Rectal smooth muscle tissue (tissue), 1 donor: Measurements from ENCODE around the gene OR2L3.

Source experiments
- H3K27ac ChIP-seq: one replicate; pipeline ENCODE4 v1.7.0; 2013; ENCODE audit warnings: low read depth, low read length, inconsistent platforms
- H3K27me3 ChIP-seq: one replicate; pipeline ENCODE4 v1.7.0; 2013; ENCODE audit warnings: low read length; ENCODE audit not compliant: control insufficient read depth, insufficient read depth
- H3K36me3 ChIP-seq: one replicate; pipeline ENCODE4 v1.7.0; 2013; ENCODE audit warnings: low read length; ENCODE audit not compliant: control insufficient read depth, insufficient read depth
- H3K4me1 ChIP-seq: one replicate; pipeline ENCODE4 v1.7.0; 2013; ENCODE audit warnings: low read length; ENCODE audit not compliant: control insufficient read depth, insufficient read depth
- H3K4me3 ChIP-seq: one replicate; pipeline ENCODE4 v1.7.0; 2013; ENCODE audit warnings: low read length
- H3K9ac ChIP-seq: one replicate; pipeline ENCODE4 v1.7.0; 2013; ENCODE audit warnings: low read length

OR2L3 gene

GRCh38 chr1:248046536-248046935 is at the start of gene OR2L3:
TSS of gene OR2L3 (plus strand) at chr1:248046836. CDS start at chr1:248060682, 13,846 bp downstream.
- Histone ChIP-seq H3K9ac (no peak within 1 kb of the TSS), H3K4me1 (no peaks in the 10 kb centered on the region), H3K4me3 (no peak within 1 kb of the TSS), H3K27ac (no peak within 1 kb of the TSS), H3K36me3 (no peaks in the 10 kb centered on the region), H3K27me3 (no peaks in the 10 kb centered on the region)

- no peaks in the 10 kb centered on the region for H3K36me3 ChIP-seq
- no peak overlapping the region for H3K27ac ChIP-seq
- no peaks in the 10 kb centered on the region for H3K4me1 ChIP-seq
- no peaks in the 10 kb centered on the region for H3K27me3 ChIP-seq
- no peak overlapping the region for H3K9ac ChIP-seq
- H3K4me3 ChIP-seq: no peak overlapping the region
Observed at GRCh38 chr1:247998811-247999210, 47.8 kb upstream of the OR2L3 start.

DNA sequence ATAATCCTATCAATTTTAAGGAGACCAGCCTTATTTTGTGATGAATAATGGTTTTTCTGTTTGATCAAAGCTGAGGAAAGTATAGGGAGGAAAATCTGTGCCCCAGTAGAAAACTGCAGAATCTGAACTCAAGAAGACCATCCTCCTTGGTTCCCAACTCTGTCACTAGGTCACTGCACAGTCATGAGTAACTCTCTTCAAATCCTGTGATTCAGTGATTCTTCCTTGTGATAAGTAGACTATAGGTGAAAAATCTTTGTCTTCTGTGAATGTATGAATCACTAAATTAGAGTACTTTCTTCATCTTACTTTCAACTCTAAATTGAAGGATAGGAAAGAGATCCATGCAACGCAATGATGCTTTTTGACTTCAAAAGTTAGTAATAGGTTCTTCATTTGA is 46.5 kb upstream of the OR2L3 start:
- H3K27me3 ChIP-seq: no peaks in the 10 kb centered on the region
- H3K4me3 ChIP-seq: no peak overlapping the region
- no peaks in the 10 kb centered on the region for H3K4me1 ChIP-seq
- no peak overlapping the region for H3K9ac ChIP-seq
- H3K36me3 ChIP-seq: no peaks in the 10 kb centered on the region
- H3K27ac ChIP-seq: no peak overlapping the region

DNA sequence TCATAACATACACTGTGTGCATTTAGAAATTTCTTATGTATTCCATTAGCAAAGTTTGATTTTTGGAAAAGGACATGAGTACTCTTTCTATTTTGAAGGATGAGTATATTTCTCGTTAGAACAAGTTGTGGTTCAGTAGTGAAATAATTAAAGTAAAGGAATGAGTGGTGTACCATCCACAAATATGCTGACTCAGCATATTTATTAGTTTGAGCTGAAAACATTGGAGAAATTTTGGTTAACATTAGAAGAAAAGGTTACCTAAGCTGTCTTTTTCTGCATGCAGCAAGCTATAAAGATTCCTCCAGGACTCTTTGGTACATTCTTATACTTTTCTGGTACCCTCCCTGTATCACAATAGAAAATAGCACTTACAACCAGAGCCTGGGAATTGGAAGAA is 38.9 kb upstream of the OR2L3 start:
- H3K4me1 ChIP-seq: no peaks in the 10 kb centered on the region
- H3K27me3 ChIP-seq: no peaks in the 10 kb centered on the region
- H3K4me3 ChIP-seq: no peak overlapping the region
- H3K36me3 ChIP-seq: no peaks in the 10 kb centered on the region
- no peak overlapping the region for H3K9ac ChIP-seq
- no peak overlapping the region for H3K27ac ChIP-seq

DNA sequence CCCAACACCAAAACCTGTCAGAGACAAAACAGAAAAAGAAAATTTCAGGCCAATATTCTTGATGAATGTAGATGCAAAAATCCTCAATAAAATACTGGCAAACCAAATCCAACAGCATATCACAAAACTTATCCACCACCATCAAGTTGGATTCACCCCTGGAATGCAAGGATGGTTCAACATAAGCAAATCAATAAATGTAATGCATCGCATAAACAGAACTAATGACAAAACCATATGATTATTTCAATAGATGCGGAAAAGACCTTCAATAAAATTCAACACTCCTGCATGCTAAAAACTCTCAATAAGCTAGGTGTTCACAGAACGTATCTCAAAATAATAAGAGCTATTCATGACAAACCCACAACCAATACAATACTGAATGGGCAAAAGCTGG is 37.0 kb upstream of the OR2L3 start:
- Histone ChIP-seq H3K9ac (no peak overlapping the region), H3K27ac (no peak overlapping the region), H3K27me3 (no peaks in the 10 kb centered on the region), H3K4me1 (no peaks in the 10 kb centered on the region), H3K4me3 (no peak overlapping the region), H3K36me3 (no peaks in the 10 kb centered on the region)

DNA sequence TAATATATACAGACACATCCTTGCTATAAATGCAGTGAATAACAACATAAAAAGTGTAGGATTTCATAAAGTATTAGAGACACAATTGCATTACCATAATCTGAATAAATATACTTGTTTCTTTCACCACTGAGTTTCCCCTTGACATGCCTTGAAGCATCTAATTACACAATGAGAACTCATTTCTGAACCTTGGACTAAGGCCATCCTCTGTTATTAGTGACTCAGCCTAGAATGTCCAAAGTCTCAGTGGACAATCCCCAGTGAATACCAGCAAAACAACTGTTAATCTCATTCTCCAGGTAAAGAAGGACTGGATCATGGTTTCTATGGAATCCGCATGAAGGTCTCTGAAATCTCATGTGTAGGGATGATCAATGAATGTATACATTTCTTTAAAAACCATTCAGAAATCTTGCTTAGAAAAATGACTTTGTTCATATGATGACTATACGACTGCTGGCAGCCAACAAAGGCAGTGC is 33.4 kb upstream of the OR2L3 start, which contains the start of gene OR2L5:
Gene OR2L5 (plus strand): TSS at position 432 of the 482 bp plus-strand sequence. CDS start 8,288 bp downstream, outside the sequence.
- H3K9ac ChIP-seq: no peak within 1 kb of the TSS
- no peaks in the 10 kb centered on the region for H3K27me3 ChIP-seq
- no peaks in the 10 kb centered on the region for H3K4me1 ChIP-seq
- H3K27ac ChIP-seq: no peak within 1 kb of the TSS
- H3K36me3 ChIP-seq: no peaks in the 10 kb centered on the region
- H3K4me3 ChIP-seq: no peak within 1 kb of the TSS

DNA sequence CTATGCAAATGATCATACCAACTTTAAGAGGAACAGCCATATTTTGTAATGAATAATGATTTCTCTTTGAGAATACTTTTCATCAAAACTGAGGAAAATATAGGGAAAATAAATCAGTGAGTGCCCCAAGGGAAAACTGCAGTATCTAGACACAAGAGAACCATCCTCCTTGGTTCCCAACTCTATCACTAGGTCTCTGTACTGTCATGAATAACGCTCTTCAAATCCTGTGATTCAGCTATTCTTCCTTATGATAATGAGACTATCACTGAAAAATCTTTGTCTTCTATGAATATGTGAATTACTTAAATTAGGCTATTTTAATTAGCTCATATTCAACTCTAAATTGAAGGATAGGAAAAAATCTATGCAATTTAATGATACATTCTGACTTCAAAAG is 30.8 kb upstream of the OR2L3 start:
- Histone ChIP-seq H3K27ac (no peak overlapping the region), H3K4me1 (no peaks in the 10 kb centered on the region), H3K4me3 (no peak overlapping the region), H3K27me3 (no peaks in the 10 kb centered on the region), H3K9ac (no peak overlapping the region), H3K36me3 (no peaks in the 10 kb centered on the region)

DNA sequence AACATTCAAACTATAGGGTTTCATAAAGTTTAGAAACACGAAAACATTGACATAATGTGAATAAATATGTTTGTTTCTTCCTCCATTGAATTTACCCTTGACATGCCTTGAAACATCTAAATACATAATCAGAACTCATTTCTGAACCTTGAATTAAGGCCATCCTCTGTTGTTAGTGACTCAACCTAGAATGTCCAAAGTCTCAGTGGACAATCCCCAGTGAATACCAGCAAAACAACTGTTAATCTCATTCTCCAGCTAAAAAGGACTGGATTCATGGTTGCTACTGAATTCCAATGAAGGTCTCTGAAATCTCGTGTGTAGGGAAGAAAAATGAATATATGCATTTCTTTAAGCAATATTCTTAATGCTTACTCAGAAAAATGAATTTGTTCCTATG is 16.9 kb upstream of the OR2L3 start, which contains the start of gene OR2L2:
Gene OR2L2 (plus strand): TSS at position 301 of the 400 bp plus-strand sequence. CDS start 8,198 bp downstream, outside the sequence.
- H3K4me3 ChIP-seq: no peak within 1 kb of the TSS
- H3K36me3 ChIP-seq: no peaks in the 10 kb centered on the region
- H3K27me3 ChIP-seq: no peaks in the 10 kb centered on the region
- no peak within 1 kb of the TSS for H3K9ac ChIP-seq
- H3K27ac ChIP-seq: no peak within 1 kb of the TSS
- no peaks in the 10 kb centered on the region for H3K4me1 ChIP-seq

GRCh38 chr1:248045209-248045608 is 1.4 kb upstream of the OR2L3 start:
- no peaks in the 10 kb centered on the region for H3K4me1 ChIP-seq
- no peaks in the 10 kb centered on the region for H3K27me3 ChIP-seq
- no peak overlapping the region for H3K4me3 ChIP-seq
- H3K27ac ChIP-seq: no peak overlapping the region
- no peaks in the 10 kb centered on the region for H3K36me3 ChIP-seq
- H3K9ac ChIP-seq: no peak overlapping the region

- Histone ChIP-seq H3K4me1 (no peaks in the 10 kb centered on the region), H3K27ac (no peak overlapping the region), H3K4me3 (no peak overlapping the region), H3K36me3 (no peaks in the 10 kb centered on the region), H3K9ac (no peak overlapping the region), H3K27me3 (no peaks in the 10 kb centered on the region)
Observed at GRCh38 chr1:248047008-248047407, 372 bp downstream of the OR2L3 start.

DNA sequence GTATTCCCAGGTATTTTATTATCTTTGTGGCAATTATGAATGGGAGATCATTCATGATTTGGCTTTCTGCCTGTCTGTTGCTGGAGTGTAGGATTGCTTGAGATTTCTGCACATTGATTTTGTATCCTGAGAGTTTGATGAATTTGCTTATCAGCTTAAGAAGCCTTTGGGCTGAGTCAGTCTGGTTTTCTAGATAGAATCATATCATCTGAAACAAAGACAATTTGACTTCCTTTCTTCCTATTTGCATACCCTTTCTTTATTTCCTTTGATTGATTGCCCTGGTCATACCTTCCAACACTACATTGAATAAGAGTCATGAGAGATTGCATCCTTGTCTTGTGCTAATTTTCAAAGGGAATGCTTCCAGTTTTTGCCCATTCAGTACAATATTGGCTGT is 8.0 kb downstream of the OR2L3 start:
- no peak overlapping the region for H3K27ac ChIP-seq
- H3K36me3 ChIP-seq: no peaks in the 10 kb centered on the region
- no peaks in the 10 kb centered on the region for H3K4me1 ChIP-seq
- H3K9ac ChIP-seq: no peak overlapping the region
- H3K4me3 ChIP-seq: no peak overlapping the region
- no peaks in the 10 kb centered on the region for H3K27me3 ChIP-seq

- H3K27me3 ChIP-seq: no peaks in the 10 kb centered on the region
- H3K36me3 ChIP-seq: no peaks in the 10 kb centered on the region
- no peak overlapping the region for H3K9ac ChIP-seq
- no peak overlapping the region for H3K27ac ChIP-seq
- H3K4me3 ChIP-seq: no peak overlapping the region
- H3K4me1 ChIP-seq: no peaks in the 10 kb centered on the region
Observed at GRCh38 chr1:248055261-248055660, 8.6 kb downstream of the OR2L3 start.

GRCh38 chr1:248065071-248065470 is 18.4 kb downstream of the OR2L3 start:
- no peaks in the 10 kb centered on the region for H3K36me3 ChIP-seq
- H3K9ac ChIP-seq: no peak overlapping the region
- no peak overlapping the region for H3K27ac ChIP-seq
- H3K27me3 ChIP-seq: no peaks in the 10 kb centered on the region
- no peak overlapping the region for H3K4me3 ChIP-seq
- H3K4me1 ChIP-seq: no peaks in the 10 kb centered on the region
